NCI-H128 (cell line): ENCODE data around the gene RBP3.
"Not testable (repeated sequence)": the region's sequence is repeated elsewhere in the genome, so short reads cannot be mapped to it uniquely, and the experiment has no call there.

Experiments used
- DNase-seq: peaks from one replicate; lab custom pipeline; 2025; ENCODE audit not compliant: unreplicated experiment; lab: John Stamatoyannopoulos, UW

RBP3 gene

GRCh38 chr10:47371629-47372485 lies 23.7 kb downstream of the RBP3 start:
- no peak for DNase-seq

- no peak for DNase-seq
Measured at GRCh38 chr10:47372726-47373125, 24.6 kb downstream of the RBP3 start.

- DNase-seq: no peak
Measured at GRCh38 chr10:47374611-47375536, 26.7 kb downstream of the RBP3 start.

GRCh38 chr10:47376522-47377220 lies 28.5 kb downstream of the RBP3 start:
- no peak for DNase-seq

GRCh38 chr10:47378183-47378510 lies 30.0 kb downstream of the RBP3 start:
- no peak for DNase-seq

- no peak for DNase-seq
Measured at GRCh38 chr10:47378606-47379444, 30.7 kb downstream of the RBP3 start.

GRCh38 chr10:47379445-47379785 lies 31.3 kb downstream of the RBP3 start:
- no peak for DNase-seq

GRCh38 chr10:47379901-47380300 lies 31.7 kb downstream of the RBP3 start:
- no peak for DNase-seq

- no peak for DNase-seq
Measured at GRCh38 chr10:47380341-47381102, 32.4 kb downstream of the RBP3 start.

- no peak for DNase-seq
Measured at GRCh38 chr10:47381103-47381395, 32.9 kb downstream of the RBP3 start.

- no peak for DNase-seq
Measured at GRCh38 chr10:47381427-47382379, 33.5 kb downstream of the RBP3 start.

GRCh38 chr10:47383261-47384147 lies 35.3 kb downstream of the RBP3 start:
- no peak for DNase-seq

- DNase-seq: peak; percentile 64
Measured at GRCh38 chr10:47384148-47384921, 36.2 kb downstream of the RBP3 start, which contains the start of gene ZNF488. ZNF488 (minus strand) TSS chr10:47384293; CDS start chr10:47368829, 15,464 bp downstream.

- not testable (repeated sequence) for DNase-seq
Measured at GRCh38 chr10:47386104-47386503, 37.9 kb downstream of the RBP3 start.

- no peak for DNase-seq
Measured at GRCh38 chr10:47388879-47389278, 40.7 kb downstream of the RBP3 start.

- no peak for DNase-seq
Measured at GRCh38 chr10:47389619-47390018, 41.5 kb downstream of the RBP3 start.

- DNase-seq: no peak
Measured at GRCh38 chr10:47396311-47396717, 48.2 kb downstream of the RBP3 start.
